Hematopoietic multipotent progenitor cell treated with erythropoietin and hydrocortisone succinate and interleukin-3 and kit ligand, for 15 days (in vitro differentiated cells): ENCODE data around the gene MRPS18A.
A peak's percentile ranks its signal among the peaks of the same experiment; 100 is the strongest.
"Not testable (repeated sequence)": the region's sequence is repeated elsewhere in the genome, so short reads cannot be mapped to it uniquely, and the experiment has no call there.

Experiments
- DNase-seq: peaks from one replicate; pipeline ENCODE4 v3.0.0-alpha.2; 2015; ENCODE audit warnings: low spot score

Gene MRPS18A

GRCh38 chr6:43670623-43670986, 17.0 kb downstream of the MRPS18A start:
- DNase-seq, result no peak

GRCh38 chr6:43669922-43670622, 17.5 kb downstream of the MRPS18A start:
- DNase-seq, result no peak

- DNase-seq, result no peak
Observed at GRCh38 chr6:43669050-43669921, 18.3 kb downstream of the MRPS18A start.

GRCh38 chr6:43668151-43669028, 19.2 kb downstream of the MRPS18A start:
- DNase-seq, result peak; percentile 76

- peak; percentile 83 for DNase-seq
Observed at GRCh38 chr6:43667245-43668150, 20.1 kb downstream of the MRPS18A start.

- no peak for DNase-seq
Observed at GRCh38 chr6:43666196-43666920, 21.2 kb downstream of the MRPS18A start.

GRCh38 chr6:43665376-43665775, 22.2 kb downstream of the MRPS18A start:
- no peak for DNase-seq

GRCh38 chr6:43662948-43663347, 24.6 kb downstream of the MRPS18A start:
- DNase-seq, result not testable (repeated sequence)

GRCh38 chr6:43658161-43658560, 29.4 kb downstream of the MRPS18A start:
- DNase-seq, result no peak

- DNase-seq, result no peak
Observed at GRCh38 chr6:43657221-43657802, 30.3 kb downstream of the MRPS18A start.

- not testable (repeated sequence) for DNase-seq
Observed at GRCh38 chr6:43652822-43653221, 34.8 kb downstream of the MRPS18A start.

- no peak for DNase-seq
Observed at GRCh38 chr6:43648248-43648647, 39.3 kb downstream of the MRPS18A start.

GRCh38 chr6:43647613-43648012, 40.0 kb downstream of the MRPS18A start:
- DNase-seq, result no peak

GRCh38 chr6:43645613-43645964, 42.0 kb downstream of the MRPS18A start:
- DNase-seq, result no peak

GRCh38 chr6:43644940-43645612, 42.5 kb downstream of the MRPS18A start, which contains the start of gene RSPH9:
TSS of gene RSPH9 (plus strand) at chr6:43645036. CDS start at chr6:43645099, 63 bp downstream.
- peak; percentile 77 for DNase-seq

GRCh38 chr6:43639984-43640800, 47.4 kb downstream of the MRPS18A start:
- no peak for DNase-seq

GRCh38 chr6:43636308-43636659, 51.3 kb downstream of the MRPS18A start:
- DNase-seq, result no peak

- peak; percentile 80 for DNase-seq
Observed at GRCh38 chr6:43635387-43636307, 51.9 kb downstream of the MRPS18A start, which contains the start of gene MAD2L1BP. TSS of gene MAD2L1BP (plus strand) at chr6:43635840. CDS start at chr6:43635876, 36 bp downstream.
